ENCODE measurements around the gene PRR5L. TPM values are rescaled to one million over a fixed set of nuclear protein-coding genes. Genes with fewer than 3 reads are reported as not detected.

Gene PRR5L
- total RNA-seq, 1 experiment from 2014 or later = 1.2 TPM

DNA sequence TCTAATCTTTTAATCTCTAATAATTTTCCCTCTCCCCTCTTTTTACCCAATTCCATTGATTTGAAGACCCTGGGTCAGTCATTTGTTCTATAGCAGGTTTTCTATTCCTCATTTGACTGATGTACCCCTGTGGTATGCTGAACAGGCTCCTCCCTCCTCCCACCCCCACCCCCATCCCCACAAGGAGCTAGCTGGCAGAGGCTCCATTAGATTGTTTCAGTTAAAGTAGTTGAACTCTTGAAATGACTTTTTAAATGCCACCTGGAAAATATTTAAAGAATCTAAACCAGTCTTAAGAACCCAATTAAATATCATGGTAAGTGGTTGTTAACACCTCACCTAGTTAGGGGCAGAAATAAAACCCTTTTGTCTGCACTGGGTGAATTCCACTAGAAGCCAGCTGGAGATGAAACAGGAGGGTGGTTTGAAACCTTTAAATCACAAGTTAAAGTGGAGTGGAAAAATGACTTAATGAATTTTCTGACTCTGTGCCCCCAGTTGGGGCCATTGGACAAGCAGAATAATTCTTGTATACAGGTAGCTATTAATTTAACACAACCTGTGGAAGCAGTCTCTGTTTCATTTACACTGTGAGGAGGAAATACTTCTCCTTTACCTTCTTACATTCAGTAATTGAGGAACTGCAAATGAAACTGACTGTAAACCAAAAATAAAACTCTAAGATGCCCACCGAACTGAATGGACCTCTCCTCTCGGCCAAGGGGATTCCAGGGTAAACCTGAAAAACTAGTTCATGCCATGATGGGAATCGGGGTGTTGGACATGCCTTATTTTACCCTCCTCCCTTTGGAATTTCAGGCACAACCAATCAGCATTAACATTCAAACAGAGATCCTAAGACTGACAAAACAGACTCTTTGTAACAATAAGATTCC lies 30.7 kb downstream of the PRR5L start:
- CTCF ChIA-PET = no interaction called here
- Mint-ChIP-seq H3K36me3 (ENCODE audit: insufficient read depth, unreplicated experiment) (no peaks in the 10 kb centered on the region), H3K9me3 (ENCODE audit: low read depth, unreplicated experiment) (no peaks in the 10 kb centered on the region), H3K27me3 (ENCODE audit: unreplicated experiment) (peaks cover 15% of the 10 kb centered on the region), H3K4me1 (ENCODE audit: low read depth, unreplicated experiment) (peaks cover 6% of the 10 kb centered on the region), H3K27ac (ENCODE audit: unreplicated experiment) (no peak overlapping the region), H3K4me3 (ENCODE audit: low read depth, unreplicated experiment) (no peak overlapping the region)
- TF ChIP-seq CTCF (IDR thresholded peaks at IDR 0.05; ENCODE audit: unreplicated experiment) = no peak
- no peak for DNase-seq
- BruUV-seq (replicated peaks) = no TSS peak
- intact Hi-C loops (cut with micrococcal nuclease; ENCODE audit: unreplicated experiment) = no loop called here

DNA sequence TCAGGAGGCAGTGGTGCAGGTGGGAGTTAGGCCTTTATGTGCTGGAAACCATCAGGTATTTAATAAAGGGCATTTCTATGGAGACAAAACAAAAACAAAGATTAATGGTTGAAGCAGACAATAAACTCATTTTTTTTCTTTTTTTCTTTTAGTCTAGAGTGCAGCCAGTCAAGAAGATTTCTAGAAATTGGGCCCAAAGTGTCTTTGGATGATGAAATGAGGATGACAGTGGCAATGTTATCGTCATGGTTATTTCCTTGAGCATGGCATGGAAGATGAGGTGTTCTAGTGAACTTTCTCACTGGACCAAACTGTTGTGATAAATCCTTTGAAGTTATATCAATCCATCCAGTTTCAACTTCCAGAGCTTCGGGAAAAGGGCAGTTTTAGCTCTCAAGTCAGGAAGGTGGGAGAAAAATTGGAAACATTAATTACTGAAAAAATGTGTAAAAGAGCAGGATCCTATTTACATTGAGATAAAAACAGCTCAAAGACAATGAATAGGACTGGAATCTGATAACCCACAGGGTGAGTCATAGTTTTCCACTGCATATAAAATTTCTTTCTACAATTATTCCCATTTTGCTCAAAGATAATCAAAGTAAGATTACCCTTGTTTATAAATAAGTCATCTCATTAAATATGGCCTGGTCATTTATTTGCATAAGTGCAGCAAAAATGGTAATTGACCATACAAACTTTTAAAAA lies 33.0 kb downstream of the PRR5L start:
- no peak for TF ChIP-seq CTCF (IDR thresholded peaks at IDR 0.05; ENCODE audit: unreplicated experiment)
- no TSS peak for BruUV-seq (replicated peaks)
- Mint-ChIP-seq H3K27ac (ENCODE audit: unreplicated experiment) (no peak overlapping the region), H3K36me3 (ENCODE audit: insufficient read depth, unreplicated experiment) (no peaks in the 10 kb centered on the region), H3K27me3 (ENCODE audit: unreplicated experiment) (peaks cover 24% of the 10 kb centered on the region), H3K4me1 (ENCODE audit: low read depth, unreplicated experiment) (peaks cover 6% of the 10 kb centered on the region), H3K9me3 (ENCODE audit: low read depth, unreplicated experiment) (peaks cover 3% of the 10 kb centered on the region), H3K4me3 (ENCODE audit: low read depth, unreplicated experiment) (no peak overlapping the region)
- CTCF ChIA-PET = no interaction called here
- DNase-seq = no peak
- intact Hi-C loops (cut with micrococcal nuclease; ENCODE audit: unreplicated experiment) = no loop called here

GRCh38 chr11:36330411-36330810 lies 34.3 kb downstream of the PRR5L start:
- Mint-ChIP-seq H3K4me1 (ENCODE audit: low read depth, unreplicated experiment) (peaks cover 6% of the 10 kb centered on the region), H3K27ac (ENCODE audit: unreplicated experiment) (no peak overlapping the region), H3K27me3 (ENCODE audit: unreplicated experiment) (peaks cover 36% of the 10 kb centered on the region), H3K36me3 (ENCODE audit: insufficient read depth, unreplicated experiment) (no peaks in the 10 kb centered on the region), H3K9me3 (ENCODE audit: low read depth, unreplicated experiment) (peaks cover 3% of the 10 kb centered on the region), H3K4me3 (ENCODE audit: low read depth, unreplicated experiment) (no peak overlapping the region)
- TF ChIP-seq CTCF (IDR thresholded peaks at IDR 0.05; ENCODE audit: unreplicated experiment) = no peak
- CTCF ChIA-PET = no interaction called here
- no TSS peak for BruUV-seq (replicated peaks)
- DNase-seq = no peak
- intact Hi-C loops (cut with micrococcal nuclease; ENCODE audit: unreplicated experiment) = no loop called here

- BruUV-seq (replicated peaks) = no TSS peak
- DNase-seq = no peak
- Mint-ChIP-seq H3K27me3 (ENCODE audit: unreplicated experiment) (peaks cover 52% of the 10 kb centered on the region), H3K27ac (ENCODE audit: unreplicated experiment) (no peak overlapping the region), H3K4me3 (ENCODE audit: low read depth, unreplicated experiment) (no peak overlapping the region), H3K36me3 (ENCODE audit: insufficient read depth, unreplicated experiment) (no peaks in the 10 kb centered on the region), H3K9me3 (ENCODE audit: low read depth, unreplicated experiment) (peaks cover 3% of the 10 kb centered on the region), H3K4me1 (ENCODE audit: low read depth, unreplicated experiment) (peaks cover 6% of the 10 kb centered on the region)
- TF ChIP-seq CTCF (IDR thresholded peaks at IDR 0.05; ENCODE audit: unreplicated experiment) = no peak
- CTCF ChIA-PET = no interaction called here
- intact Hi-C loops (cut with micrococcal nuclease; ENCODE audit: unreplicated experiment) = no loop called here
These were observed 37.4 kb downstream of the PRR5L start for GRCh38 chr11:36333468-36333867.
